ENCODE data around the gene RICTOR.
"Not testable (repeated sequence)": the region's sequence is repeated elsewhere in the genome, so short reads cannot be mapped to it uniquely, and the experiment has no call there.

RICTOR gene

DNA sequence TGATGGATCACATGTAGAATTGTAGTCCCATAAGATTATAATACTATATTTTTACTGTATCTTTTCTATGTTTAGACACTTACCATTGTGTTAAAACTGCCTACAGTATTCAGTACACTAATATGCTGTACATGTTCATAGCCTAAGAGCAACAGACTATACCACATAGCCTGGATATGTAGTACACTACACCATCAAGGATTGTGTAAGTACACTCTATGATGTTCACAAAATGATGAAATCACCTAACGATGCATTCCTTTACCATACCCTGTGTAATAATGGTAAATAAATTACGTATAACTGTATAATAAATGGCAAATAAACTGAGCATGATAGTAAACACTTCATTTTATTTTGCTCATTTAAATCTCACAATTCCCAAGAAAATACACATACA is 60.3 kb downstream of the RICTOR start:
- no peak for DNase-seq (ENCODE audit: low read depth)

DNA sequence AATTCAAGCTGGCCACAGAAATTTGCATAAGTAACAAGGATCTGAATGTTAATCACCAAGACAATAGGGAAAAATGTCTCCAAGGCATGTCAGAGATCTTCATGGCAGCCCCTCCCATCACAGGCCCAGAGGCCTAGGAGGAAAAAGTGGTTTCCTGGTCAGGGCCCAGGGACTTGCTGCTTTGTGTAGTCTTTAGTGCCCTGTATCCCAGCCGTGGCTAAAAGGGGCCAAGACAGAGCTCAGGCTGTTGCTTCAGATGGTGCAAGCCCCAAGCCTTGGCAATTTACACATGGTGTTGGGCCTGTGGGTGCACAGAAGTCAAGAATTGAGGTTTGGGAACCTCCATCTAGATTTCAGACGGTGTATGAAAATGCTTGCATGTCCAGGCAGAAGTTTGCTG is 63.2 kb downstream of the RICTOR start:
- DNase-seq (ENCODE audit: low read depth), result not testable (repeated sequence)

DNA sequence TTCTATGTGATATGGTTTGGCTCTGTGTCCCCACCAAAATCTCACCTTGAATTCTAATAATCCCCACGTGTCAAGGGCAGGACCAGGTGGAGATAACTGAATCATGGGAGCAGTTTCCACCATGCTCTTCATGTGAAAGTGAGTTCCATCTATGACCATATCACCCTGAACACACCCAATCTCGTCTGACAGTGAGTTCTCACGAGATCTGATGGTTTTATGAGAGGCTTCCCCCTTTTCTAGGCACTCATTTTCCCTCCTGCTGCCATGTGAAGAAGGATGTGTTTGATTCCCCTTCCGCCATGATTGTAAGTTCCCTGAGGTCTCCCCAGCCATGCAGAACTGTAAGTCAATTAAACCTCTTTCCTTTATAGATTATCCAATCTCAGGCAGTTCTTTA is 64.2 kb downstream of the RICTOR start:
- no peak for DNase-seq (ENCODE audit: low read depth)

DNA sequence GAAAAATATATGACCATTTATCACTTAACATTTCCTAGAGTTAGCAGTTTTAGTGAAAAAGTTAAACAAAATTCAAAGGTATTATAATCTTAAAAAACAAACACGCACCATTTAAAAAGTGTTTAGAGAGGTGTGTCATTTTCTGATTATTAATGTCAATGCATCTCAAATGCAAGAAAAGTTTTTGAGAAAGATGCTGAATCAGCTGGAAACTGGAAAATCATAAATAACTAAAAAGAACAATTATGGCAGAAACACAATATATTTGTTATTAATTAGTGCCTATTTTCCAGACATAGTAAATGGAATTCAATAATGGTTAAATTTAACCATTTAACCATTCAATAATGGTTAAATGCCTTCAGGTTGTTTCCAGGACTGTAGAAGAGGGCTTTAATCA is 64.9 kb downstream of the RICTOR start:
- no peak for DNase-seq (ENCODE audit: low read depth)

DNA sequence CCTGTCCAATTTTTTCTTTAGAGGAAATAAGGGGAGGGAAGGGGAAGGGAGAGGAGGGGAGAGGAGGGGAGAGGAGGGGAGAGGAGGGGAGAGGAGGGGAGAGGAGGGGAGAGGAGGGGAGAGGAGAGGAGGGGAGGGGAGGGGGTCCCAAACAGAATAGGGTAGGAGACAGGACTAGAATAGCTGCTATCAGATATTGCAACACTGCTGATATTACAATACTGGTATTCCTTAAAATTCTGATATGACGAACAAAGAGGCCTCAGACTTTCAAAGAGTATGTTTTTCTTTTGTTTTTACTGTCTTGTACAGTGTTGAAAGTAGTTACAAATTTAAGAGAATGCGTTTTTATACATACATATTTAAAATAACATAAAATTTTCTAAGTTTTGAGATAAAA is 67.5 kb downstream of the RICTOR start:
- no peak for DNase-seq (ENCODE audit: low read depth)

DNA sequence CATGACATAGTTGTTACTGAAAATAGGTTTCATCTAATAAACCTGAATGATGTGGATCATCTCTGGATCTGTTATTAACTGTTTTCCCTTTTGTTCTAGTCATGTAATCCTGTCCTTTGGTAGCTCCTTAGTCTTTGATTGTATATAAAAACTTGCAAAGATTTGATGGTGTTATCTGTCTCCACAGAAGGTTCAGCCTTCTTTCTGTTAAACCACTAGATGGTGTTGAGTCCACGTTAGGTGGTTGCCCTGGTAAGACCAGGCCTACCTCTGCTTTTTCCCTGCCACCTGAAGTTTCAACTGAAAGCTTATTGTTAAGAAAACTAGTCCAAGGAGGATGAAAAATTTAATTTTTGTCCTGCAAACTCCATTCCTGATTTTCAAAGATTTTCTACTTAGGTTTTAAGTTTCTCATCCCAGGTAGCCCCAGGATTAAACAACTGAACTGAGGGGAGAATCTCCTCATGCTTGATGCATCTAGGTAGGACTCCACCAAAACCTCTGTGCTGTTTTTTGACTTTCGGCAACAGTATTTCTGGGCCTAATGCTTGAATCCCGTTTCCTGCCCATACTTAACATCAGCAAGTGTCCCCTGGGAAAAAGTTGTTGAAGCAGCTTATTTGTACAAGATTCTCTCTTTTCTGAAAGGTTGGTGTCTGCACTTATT is 68.5 kb downstream of the RICTOR start:
- DNase-seq (ENCODE audit: low read depth), result no peak

DNA sequence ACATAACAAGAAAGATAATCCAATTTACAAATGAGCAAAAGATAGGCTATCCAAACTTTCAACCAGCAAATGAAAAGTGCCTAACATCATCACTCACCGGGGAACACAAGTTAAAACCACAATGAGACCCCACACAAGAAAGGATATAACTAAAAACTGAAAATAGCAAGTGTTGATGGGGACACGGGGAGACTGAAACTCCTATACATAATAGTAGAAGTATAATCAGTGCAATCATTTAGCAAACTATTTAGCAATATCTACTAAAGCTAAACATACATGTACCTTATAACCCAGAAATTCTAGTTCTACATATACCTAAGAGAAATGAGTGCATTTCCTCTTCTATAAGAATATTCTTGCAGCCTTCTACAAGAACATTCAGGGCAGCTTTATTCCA is 72.5 kb downstream of the RICTOR start:
- no peak for DNase-seq (ENCODE audit: low read depth)

DNA sequence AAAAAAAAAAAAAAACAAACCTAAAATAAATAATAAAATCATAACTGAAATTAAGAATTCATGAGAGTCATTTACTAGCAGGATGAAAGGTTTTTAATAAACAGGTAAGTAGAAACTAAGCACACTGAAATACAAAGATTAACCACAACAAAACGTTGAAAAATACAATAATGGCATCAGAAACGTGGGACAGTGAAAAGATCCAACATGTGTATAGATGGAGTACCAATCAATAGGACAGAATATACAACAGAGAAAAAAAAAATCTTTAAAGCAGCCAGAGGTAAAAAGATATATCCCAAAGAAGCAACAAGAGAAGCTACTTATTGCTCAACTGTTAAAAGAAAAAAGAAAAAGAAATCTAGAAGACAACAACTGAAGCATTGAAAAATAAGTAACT is 75.2 kb downstream of the RICTOR start:
- no peak for DNase-seq (ENCODE audit: low read depth)

DNA sequence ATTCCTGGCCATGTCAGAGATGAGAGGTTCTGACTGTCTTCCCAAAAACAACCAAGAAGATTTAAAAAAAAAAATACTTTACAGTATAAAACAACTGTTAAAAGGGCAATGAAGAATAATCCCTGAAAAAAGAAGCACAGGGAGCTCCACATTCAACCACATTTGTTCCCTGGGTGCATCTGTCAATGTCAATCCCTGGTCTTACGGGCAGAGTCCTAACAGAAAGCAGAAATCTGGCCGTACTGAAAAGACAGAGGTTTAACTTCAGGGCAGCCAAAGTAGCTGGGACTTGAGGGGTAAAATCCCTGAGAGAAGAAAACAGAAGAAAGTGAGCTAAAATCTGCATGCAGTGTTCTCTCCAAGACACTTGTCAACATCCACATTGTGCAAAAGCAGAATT is 76.6 kb downstream of the RICTOR start:
- no peak for DNase-seq (ENCODE audit: low read depth)

DNA sequence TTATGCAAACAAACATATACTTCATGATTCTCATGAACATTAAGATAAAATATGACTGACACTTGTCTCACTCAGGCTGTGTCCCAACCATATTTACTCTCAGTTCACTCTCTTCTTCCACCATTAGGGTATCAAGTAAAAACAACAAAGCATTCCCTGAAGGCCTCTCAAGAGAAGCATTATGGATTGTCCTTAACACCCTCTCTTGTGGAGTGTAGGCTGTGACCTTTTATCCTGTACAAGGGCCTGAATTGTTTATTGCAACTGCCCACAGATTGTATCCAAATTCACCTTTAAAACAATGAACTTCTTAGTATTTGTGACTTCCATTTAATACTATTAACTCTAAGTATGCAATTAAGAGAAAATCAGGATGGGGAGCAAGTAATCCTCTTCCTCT is 78.1 kb downstream of the RICTOR start:
- no peak for DNase-seq (ENCODE audit: low read depth)

DNA sequence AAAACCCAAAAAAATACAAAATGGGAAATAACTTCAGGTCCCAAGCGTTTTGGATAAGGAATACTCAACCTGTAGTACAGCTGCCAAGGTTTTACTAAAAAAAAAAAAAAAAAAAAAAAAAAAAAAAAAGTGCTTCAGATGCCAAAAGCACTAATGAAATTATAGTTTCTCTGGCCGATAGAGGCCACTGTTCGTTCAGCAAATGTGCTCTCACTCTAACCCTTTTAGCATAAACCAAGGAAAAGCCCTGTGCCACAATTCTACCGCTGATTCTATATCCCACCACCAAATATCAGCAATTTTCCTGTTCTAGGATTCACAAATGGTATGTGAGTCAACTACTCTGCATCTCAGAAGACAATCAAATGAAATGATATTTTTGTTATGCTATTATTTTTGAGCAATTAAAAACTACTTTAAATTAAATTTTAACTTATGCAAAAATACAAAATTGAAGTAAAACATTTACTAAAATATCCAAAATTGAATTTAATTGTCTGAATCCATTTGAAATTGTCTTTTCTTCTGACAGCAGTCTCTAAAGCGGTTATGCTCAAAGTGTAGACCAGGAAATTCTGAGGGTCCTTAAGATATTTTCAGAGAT is 79.8 kb downstream of the RICTOR start:
- DNase-seq (ENCODE audit: low read depth), result no peak

DNA sequence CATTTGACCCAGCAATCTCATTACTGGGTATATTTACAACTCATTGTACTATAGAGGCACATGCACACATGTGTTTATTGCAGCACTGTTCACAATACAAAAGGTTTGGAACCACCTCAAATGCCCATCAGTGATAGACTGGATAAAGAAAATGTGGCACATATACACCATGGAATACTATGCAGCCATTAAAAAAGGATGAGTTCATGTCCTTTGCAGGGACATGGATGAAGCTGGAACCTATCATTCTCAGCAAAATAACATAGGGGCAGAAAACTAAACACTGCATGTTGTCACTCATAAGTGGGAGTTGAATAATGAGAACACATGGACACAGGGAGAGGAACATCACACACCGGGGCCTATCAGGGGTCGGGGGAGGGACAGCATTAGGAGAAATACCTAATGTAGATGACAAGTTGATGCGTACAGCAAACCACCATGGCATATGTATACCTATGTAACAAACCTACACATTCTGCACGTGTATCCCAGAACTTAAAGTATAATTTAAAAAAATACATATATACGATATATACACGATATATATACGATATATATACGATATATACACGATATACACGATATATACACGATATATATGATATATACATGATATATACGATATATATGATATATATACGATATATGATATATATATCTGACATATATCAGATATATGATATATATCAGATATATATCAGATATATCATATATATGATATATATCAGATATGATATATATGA is 84.1 kb downstream of the RICTOR start:
- not testable (repeated sequence) for DNase-seq (ENCODE audit: low read depth)

DNA sequence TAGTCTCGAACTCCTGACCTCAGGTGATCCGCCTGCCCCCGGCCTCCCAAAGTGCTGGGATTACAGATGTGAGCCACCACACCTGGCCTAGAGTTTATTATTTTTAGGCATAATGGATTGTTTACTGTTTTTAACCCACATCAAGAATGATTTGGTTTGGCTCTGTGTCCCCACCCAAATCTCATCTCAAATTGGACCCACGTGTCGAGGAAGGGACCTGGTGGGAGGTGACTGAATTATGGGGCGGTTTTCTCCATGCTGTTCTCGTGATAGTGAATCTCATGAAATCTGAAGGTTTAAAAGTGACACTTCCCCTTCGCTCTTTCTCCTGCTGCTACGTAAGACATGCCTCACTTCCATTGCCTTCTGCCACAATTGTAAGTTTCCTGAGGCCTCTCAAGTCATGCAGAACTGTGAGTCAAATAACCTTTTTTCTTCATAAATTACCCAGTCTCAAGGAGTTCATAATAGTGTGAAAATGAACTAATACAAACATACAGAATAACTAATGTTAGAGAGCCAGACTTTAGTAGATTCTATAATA is 88.2 kb downstream of the RICTOR start:
- no peak for DNase-seq (ENCODE audit: low read depth)

DNA sequence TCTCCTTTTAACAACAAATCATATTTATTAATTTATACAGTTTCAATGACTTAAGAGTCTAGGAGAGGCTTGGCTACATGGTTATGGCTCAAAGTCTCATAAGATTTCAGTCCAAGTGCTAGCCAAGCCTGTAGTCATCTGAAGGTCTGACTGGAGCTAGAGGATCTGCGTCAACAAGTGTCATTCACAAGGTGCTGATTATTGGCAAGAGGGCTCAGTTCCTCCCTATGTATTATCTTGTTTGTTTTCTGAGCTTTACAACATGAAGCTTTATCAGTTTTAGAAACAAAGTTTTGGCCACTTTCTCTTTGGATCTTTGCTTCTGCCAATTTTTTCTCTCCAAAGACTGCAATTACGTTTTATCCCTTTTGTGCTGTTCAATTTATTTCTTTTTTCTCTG is 94.7 kb downstream of the RICTOR start:
- DNase-seq (ENCODE audit: low read depth), result no peak

DNA sequence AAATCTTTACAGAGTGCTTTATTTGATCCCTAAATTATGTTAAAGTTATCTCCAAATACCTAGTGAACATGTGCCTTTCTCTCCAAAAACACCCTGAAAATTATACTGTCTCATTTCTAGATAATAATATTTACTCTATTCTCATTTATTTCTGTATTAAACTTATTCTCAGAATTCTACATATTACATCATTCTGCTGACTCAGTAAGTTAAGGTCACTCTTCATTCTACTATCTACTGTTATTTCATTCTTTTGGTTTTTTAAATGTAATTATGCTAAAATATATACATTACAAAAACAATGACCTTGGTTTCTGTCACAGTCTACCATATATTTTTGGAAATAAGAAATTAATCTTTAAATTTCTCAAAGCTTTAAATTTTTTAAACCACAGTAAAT is 96.2 kb downstream of the RICTOR start:
- no peak for DNase-seq (ENCODE audit: low read depth)

DNA sequence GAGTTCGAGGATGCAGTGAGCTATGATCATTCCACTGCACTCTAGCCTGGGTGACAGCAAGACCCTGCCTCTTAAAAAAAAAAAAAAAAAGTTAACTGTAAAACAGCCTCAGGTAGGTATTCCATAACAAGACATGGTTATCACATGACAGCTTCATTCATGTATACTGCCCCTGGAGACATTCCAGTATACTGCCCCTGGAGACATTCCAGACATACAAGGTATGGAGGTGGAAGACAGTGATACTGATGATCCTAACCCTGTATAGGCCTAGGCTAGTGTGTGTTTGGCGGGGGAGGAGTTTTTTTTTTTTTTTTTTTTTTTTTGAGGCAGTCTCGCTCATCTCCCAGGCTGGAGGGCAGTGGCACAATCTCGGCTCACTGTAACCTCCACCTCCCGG is 105.5 kb downstream of the RICTOR start:
- no peak for DNase-seq (ENCODE audit: low read depth)

DNA sequence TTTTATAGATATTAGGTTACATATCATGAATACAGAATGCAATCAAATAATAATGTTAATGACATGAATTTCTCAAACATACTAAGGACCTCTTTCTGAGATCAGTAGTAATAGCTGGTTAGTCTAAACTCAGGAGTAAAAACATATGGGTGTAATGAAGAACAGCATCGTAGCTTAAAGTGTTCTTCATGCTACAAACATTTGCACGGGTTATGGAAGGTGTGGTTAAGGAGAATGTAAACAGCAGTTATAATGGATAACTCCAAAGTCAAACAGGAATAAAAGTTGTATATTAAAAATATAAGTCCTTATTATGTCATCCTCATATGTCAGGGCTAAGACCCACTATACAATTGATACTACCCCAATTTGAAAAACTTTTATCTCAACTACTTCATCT is 112.5 kb downstream of the RICTOR start:
- no peak for DNase-seq (ENCODE audit: low read depth)

DNA sequence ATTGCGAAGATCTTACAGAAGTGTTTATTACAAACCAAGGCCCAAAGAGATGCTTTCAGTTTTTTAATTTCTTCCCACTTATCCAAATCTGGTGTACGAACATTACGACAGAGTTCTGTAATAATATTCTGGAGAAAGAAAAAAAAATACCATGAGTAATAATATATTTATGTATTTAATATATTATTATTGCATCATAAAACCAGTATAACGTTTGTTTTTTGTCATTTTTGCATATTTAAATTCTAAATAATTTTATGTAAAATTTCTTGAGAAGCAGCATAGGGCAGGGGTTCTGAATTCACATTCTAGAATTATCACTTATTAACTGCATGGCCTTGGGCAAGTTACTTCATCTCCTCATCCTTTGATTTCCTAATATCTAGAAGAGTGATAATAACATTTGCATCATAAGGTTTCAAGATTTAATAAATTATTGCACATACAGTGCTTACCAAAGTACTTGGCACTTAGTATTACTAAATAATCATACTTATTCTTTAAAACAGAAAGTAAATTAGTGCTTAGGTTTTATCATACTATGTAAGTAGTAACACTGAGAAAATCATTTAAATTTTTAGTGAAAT is 120.7 kb downstream of the RICTOR start:
- no peak for DNase-seq (ENCODE audit: low read depth)

DNA sequence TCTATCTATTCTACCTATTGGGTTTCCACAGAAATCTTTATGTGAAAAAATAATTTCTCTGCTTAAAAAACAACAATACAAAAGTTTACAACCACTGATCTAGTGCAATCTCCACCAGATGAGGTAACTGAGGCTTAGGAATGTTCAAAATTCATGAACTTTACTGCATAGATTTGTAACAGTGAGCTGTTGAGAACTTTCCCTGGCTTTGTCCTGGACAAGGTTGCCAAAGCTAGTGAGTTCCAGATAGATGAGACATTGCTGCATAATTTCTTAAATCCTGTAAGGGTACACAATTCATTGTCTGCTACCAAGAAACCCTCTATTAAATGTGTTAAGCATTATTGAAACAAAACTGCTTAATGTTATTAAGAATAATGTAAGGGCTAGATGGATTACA is 125.7 kb downstream of the RICTOR start:
- DNase-seq (ENCODE audit: low read depth), result no peak

DNA sequence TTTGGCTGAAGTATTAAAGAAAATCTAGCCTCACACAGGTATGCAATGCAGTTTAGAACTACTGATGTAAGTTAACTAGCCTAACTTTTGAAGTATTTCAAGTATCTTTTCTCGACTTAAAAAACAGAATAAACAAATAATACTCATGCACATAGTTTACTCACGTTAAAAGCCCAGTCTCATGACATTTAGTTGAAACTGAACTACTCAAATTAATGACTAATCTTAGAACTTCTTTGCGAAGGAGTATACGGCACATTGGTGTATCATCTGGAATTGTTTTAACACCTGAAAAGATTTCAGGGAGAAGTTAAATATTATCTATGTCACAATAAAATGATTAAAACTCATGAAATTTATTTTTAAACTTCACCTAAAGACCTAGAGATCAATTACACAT is 129.9 kb downstream of the RICTOR start:
- no peak for DNase-seq (ENCODE audit: low read depth)

DNA sequence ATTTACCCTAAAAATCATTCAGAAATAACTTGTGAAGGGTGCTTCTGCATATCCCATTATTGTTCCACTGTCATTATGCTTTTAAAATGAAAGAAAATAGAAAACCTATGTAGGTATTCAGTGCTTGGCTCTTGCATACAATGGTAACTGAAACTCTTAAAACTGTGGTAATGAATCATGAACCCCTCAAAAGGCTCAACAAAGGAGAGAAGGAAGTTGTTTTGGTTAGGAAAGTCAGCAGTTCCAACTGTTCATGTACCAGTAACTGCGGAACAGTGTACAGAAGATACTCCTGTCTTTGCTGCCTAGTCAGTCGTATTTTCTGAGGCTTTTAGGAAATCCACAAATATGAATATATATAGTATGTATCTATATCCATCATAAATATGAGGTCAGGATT is 132.3 kb downstream of the RICTOR start:
- no peak for DNase-seq (ENCODE audit: low read depth)

DNA sequence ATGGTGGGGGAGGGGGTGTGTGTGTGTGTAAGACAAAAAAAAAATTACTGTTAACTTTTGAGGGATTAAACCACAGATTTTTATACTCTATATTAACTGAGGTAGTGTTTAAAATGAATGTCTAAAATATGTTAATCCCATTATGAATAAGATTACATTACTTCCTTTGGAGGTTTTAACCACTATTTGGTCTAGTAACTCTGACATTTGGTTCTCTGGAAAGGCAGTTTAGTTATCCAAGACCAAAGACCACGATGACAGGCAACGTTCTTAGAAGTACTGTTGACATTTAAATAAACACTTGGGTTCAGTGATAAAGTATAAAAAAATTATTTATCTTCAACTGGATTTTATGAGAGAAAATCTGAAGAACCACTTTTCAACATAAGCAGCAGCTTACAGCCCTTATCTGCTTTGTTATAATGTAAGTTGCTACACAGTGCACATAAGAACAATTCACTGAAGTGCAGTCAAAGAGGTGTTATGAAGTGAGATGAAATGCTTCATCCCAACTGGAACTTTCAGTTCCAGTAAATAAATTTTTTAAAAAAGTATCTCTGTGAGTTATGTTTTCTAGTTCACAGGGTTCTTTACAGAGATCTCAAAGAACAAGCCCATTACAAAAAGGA is 133.9 kb downstream of the RICTOR start:
- DNase-seq (ENCODE audit: low read depth), result no peak

Data from HS-27A (cell line).